H1 (cell line): ENCODE measurements around the gene ECI1. TPM values are rescaled to one million over a fixed set of nuclear protein-coding genes. Genes with fewer than 3 reads are reported as not detected.

Experiments
- CTCF ChIA-PET: fragments of 300-600 bp; sonication (Branson Sonifier 250); formaldehyde crosslinking; loops from one replicate; lab custom pipeline; 2021; ENCODE audit not compliant: partially characterized antibody; lab: Charles Lee
- POLR2A ChIA-PET: fragments of 300-600 bp; sonication (Branson Sonifier 250); formaldehyde crosslinking; loops from one replicate; lab custom pipeline; 2021; ENCODE audit warnings: inconsistent platforms; ENCODE audit not compliant: partially characterized antibody; lab: Charles Lee
- DNase-seq, 2 experiments: peaks; one replicate each; pipeline versions ENCODE4 v3.0.0 to v3.0.0-alpha.2; 2010 to 2022; ENCODE audit warnings: low spot score in 2 of 2, low read depth in 1 of 2, mixed read lengths in 1 of 2
- FAIRE-seq: peaks from 2 replicates; lab custom pipeline; 2011; peaks lifted over from hg19 to GRCh38; lab: Jason Lieb, UNC
- H2AFZ ChIP-seq: 2 replicates; pipeline ENCODE4 v1.8.1; 2012; ENCODE audit warnings: low read length, inconsistent platforms
- H2AK5ac ChIP-seq: 2 replicates; pipeline ENCODE4 v1.6.1; 2013; ENCODE audit warnings: low read depth, low read length
- H2BK120ac ChIP-seq: replicated peaks from 2 replicates; pipeline ENCODE3; 2013; ENCODE audit warnings: low read depth, low read length, inconsistent platforms
- H2BK12ac ChIP-seq: 2 replicates; pipeline ENCODE4 v1.6.1; 2013; ENCODE audit warnings: low read depth, low read length
- H2BK15ac ChIP-seq: 2 replicates; pipeline ENCODE4 v1.6.1; 2013; ENCODE audit warnings: low read length
- H2BK20ac ChIP-seq: 2 replicates; pipeline ENCODE4 v1.6.1; 2013; ENCODE audit warnings: low read length
- H2BK5ac ChIP-seq: 2 replicates; pipeline ENCODE4 v1.6.1; 2013; ENCODE audit warnings: low read depth, low read length
- H3K14ac ChIP-seq: 2 replicates; pipeline ENCODE4 v1.6.1; 2013; ENCODE audit warnings: inconsistent platforms; ENCODE audit not compliant: insufficient read length
- H3K18ac ChIP-seq: 2 replicates; pipeline ENCODE4 v1.6.1; 2013; ENCODE audit warnings: low read length; ENCODE audit errors: extremely low read depth
- H3K23ac ChIP-seq: 2 replicates; pipeline ENCODE4 v1.6.1; 2013; ENCODE audit warnings: inconsistent platforms; ENCODE audit not compliant: insufficient read length
- H3K23me2 ChIP-seq: 2 replicates; pipeline ENCODE4 v1.6.1; 2013; ENCODE audit warnings: low read depth, low read length
- H3K27ac ChIP-seq: 2 replicates; pipeline ENCODE4 v1.6.1; 2011; ENCODE audit warnings: low read depth, low read length, inconsistent platforms
- H3K27me3 ChIP-seq, 4 experiments: replicated peaks in 1 of 4; 1 replicate in 1 of 4; 2 replicates in 3 of 4; pipeline versions ENCODE4 v1.6.1 to v1.8.1; 2011 to 2013; ENCODE audit warnings: low read length in 3 of 4, mild to moderate bottlenecking in 3 of 4, inconsistent platforms in 2 of 4, mixed read lengths in 2 of 4, moderate library complexity in 1 of 4; ENCODE audit not compliant: control insufficient read depth in 3 of 4, insufficient read depth in 3 of 4; ENCODE audit errors: extremely low read depth in 1 of 4
- H3K36me3 ChIP-seq, 4 experiments: 2 replicates each; pipeline versions ENCODE4 v1.6.1 to v1.8.1; 2011 to 2013; ENCODE audit warnings: mild to moderate bottlenecking in 4 of 4, low read length in 3 of 4, moderate library complexity in 2 of 4, control low read depth in 1 of 4, inconsistent platforms in 1 of 4; ENCODE audit not compliant: insufficient read depth in 4 of 4, control insufficient read depth in 2 of 4
- H3K4ac ChIP-seq: replicated peaks from 2 replicates; pipeline ENCODE3; 2013; ENCODE audit warnings: low read length, low read depth, mixed read lengths, inconsistent platforms; ENCODE audit not compliant: insufficient read length
- H3K4me1 ChIP-seq, 4 experiments: replicated peaks in 1 of 4; 1 replicate in 1 of 4; 2 replicates in 3 of 4; pipeline versions ENCODE4 v1.6.1 to v1.8.1; 2011 to 2013; ENCODE audit warnings: low read length in 3 of 4, inconsistent platforms in 2 of 4, mixed read lengths in 1 of 4; ENCODE audit not compliant: insufficient read depth in 4 of 4, control insufficient read depth in 3 of 4
- H3K4me2 ChIP-seq, 2 experiments: 2 replicates each; pipeline versions ENCODE4 v1.6.1 to v1.8.1; 2011 to 2013; ENCODE audit warnings: low read depth in 2 of 2, low read length in 2 of 2, control low read depth in 1 of 2, inconsistent platforms in 1 of 2, mild to moderate bottlenecking in 1 of 2; ENCODE audit not compliant: insufficient read depth in 1 of 2
- H3K4me3 ChIP-seq, 4 experiments: fragments of 200-600, 300-600 bp in 1 of 4; sonication (generic), shearing (Covaris generic), sonication (Bioruptor Twin) in 1 of 4; 2 replicates each; pipeline versions ENCODE4 v1.5.1 to v1.8.1; 2011 to 2016; ENCODE audit warnings: low read length in 4 of 4, low read depth in 3 of 4, control low read depth in 2 of 4, inconsistent platforms in 2 of 4, mild to moderate bottlenecking in 2 of 4, mixed read lengths in 1 of 4, moderate library complexity in 1 of 4; ENCODE audit not compliant: insufficient read depth in 2 of 4; ENCODE audit errors: extremely low read depth in 1 of 4
- H3K56ac ChIP-seq: replicated peaks from 2 replicates; pipeline ENCODE3; 2013; ENCODE audit warnings: low read depth, mild to moderate bottlenecking, mixed read lengths, low read length, inconsistent platforms; ENCODE audit not compliant: insufficient read length
- H3K79me1 ChIP-seq: 2 replicates; pipeline ENCODE4 v1.6.1; 2013; ENCODE audit warnings: low read depth, low read length, control low read depth
- H3K79me2 ChIP-seq, 2 experiments: 2 replicates each; pipeline versions ENCODE4 v1.6.1 to v1.8.1; 2012 to 2013; ENCODE audit warnings: low read length in 2 of 2, mild to moderate bottlenecking in 2 of 2, inconsistent platforms in 1 of 2; ENCODE audit not compliant: insufficient read depth in 2 of 2, control insufficient read depth in 1 of 2
- H3K9ac ChIP-seq, 4 experiments: replicated peaks in 1 of 4; 1 replicate in 1 of 4; 2 replicates in 3 of 4; pipeline versions ENCODE4 v1.6.1 to v1.8.1; 2011 to 2013; ENCODE audit warnings: low read depth in 3 of 4, low read length in 3 of 4, control low read depth in 2 of 4, mild to moderate bottlenecking in 2 of 4, moderate library complexity in 2 of 4, inconsistent platforms in 1 of 4; ENCODE audit errors: extremely low read depth in 1 of 4
- H3K9me3 ChIP-seq, 2 experiments: 2 replicates each; pipeline versions ENCODE4 v1.6.1 to v1.8.1; 2012 to 2013; ENCODE audit warnings: mild to moderate bottlenecking in 2 of 2, moderate library complexity in 2 of 2, control low read depth in 1 of 2, inconsistent platforms in 1 of 2, low read depth in 1 of 2, low read length in 1 of 2, mixed read lengths in 1 of 2; ENCODE audit not compliant: insufficient read depth in 2 of 2
- H4K20me1 ChIP-seq, 2 experiments: replicated peaks in 1 of 2; 2 replicates each; pipeline versions ENCODE3 to v1.8.1; 2011 to 2013; ENCODE audit warnings: inconsistent platforms in 2 of 2, low read length in 2 of 2, mild to moderate bottlenecking in 1 of 2; ENCODE audit not compliant: insufficient read depth in 2 of 2, control insufficient read depth in 1 of 2
- H4K5ac ChIP-seq: 2 replicates; pipeline ENCODE4 v1.6.1; 2013; ENCODE audit warnings: low read length, low read depth, mixed read lengths, inconsistent platforms; ENCODE audit not compliant: insufficient read length
- H4K8ac ChIP-seq: 2 replicates; pipeline ENCODE4 v1.8.0; 2013; ENCODE audit warnings: mild to moderate bottlenecking, moderate library complexity, low read length, inconsistent platforms; ENCODE audit not compliant: insufficient read depth; ENCODE audit errors: extremely low read depth
- H4K91ac ChIP-seq: replicated peaks from 2 replicates; pipeline ENCODE3; 2013; ENCODE audit warnings: low read length, mixed read lengths, inconsistent platforms; ENCODE audit not compliant: insufficient read length
- ASH2L ChIP-seq: fragments of 200-600, 300-600 bp; sonication (generic); IDR thresholded peaks from one replicate; pipeline ENCODE4 v1.7.1; 2017; ENCODE audit warnings: low read length
- CBX5 ChIP-seq: fragments of 300-800, 300-1000 bp; sonication (generic); IDR thresholded peaks from 2 replicates; pipeline ENCODE4 v1.7.1; 2016; ENCODE audit warnings: antibody characterized with exemption, low read length, low read depth
- EP300 ChIP-seq, 2 experiments: IDR thresholded peaks; 1 replicate in 1 of 2; 2 replicates in 1 of 2; pipeline ENCODE4 v1.6.1; 2011 to 2012; ENCODE audit warnings: low read depth in 2 of 2, low read length in 2 of 2, mild to moderate bottlenecking in 2 of 2, borderline replicate concordance in 1 of 2, inconsistent platforms in 1 of 2, moderate library complexity in 1 of 2
- JUND ChIP-seq: IDR thresholded peaks from 2 replicates; pipeline ENCODE4 v1.6.1; 2011; ENCODE audit warnings: mild to moderate bottlenecking, improper control_type of control experiment, low read length
- KDM4A ChIP-seq: IDR thresholded peaks from one replicate; pipeline ENCODE4 v1.7.1; 2012; ENCODE audit warnings: low read depth, mild to moderate bottlenecking, moderate library complexity, low read length, inconsistent platforms; ENCODE audit not compliant: severe bottlenecking
- RXRA ChIP-seq: IDR thresholded peaks from 2 replicates; pipeline ENCODE4 v1.6.1; 2011; ENCODE audit warnings: low read depth, mild to moderate bottlenecking, low read length, moderate library complexity; ENCODE audit not compliant: insufficient read depth
- SIRT6 ChIP-seq: IDR thresholded peaks from one replicate; pipeline ENCODE4 v1.7.1; 2012; ENCODE audit warnings: low read length, inconsistent platforms
- SP2 ChIP-seq: IDR thresholded peaks from 2 replicates; pipeline ENCODE4 v1.6.1; 2012; ENCODE audit warnings: mild to moderate bottlenecking, low read length, inconsistent platforms
- SP4 ChIP-seq: IDR thresholded peaks from 2 replicates; pipeline ENCODE4 v1.6.1; 2012; ENCODE audit warnings: low read length, inconsistent platforms
- TAF1 ChIP-seq: IDR thresholded peaks from 2 replicates; pipeline ENCODE4 v1.6.1; 2011; ENCODE audit warnings: mild to moderate bottlenecking, low read depth, low read length
- TAF7 ChIP-seq: optimal IDR thresholded peaks from 2 replicates; pipeline ENCODE3; 2011; ENCODE audit warnings: low read depth, mild to moderate bottlenecking, inconsistent platforms, low read length, moderate library complexity, borderline replicate concordance
- ZNF274 ChIP-seq: IDR thresholded peaks from 2 replicates; pipeline ENCODE4 v1.7.0; 2012; ENCODE audit warnings: low read length, borderline replicate concordance; ENCODE audit errors: extremely low read depth
- WGBS, 2 experiments: shearing (Covaris generic) in 1 of 2; methylation state at CpG; one replicate each; pipeline versions ENCODE4 v1.1.6 to v1.1.7; 2013 to 2015; ENCODE audit warnings: low lambda C conversion rate in 2 of 2, mixed read lengths in 2 of 2, inconsistent platforms in 1 of 2, low coverage in 1 of 2, missing lambda C conversion rate in 1 of 2; ENCODE audit not compliant: insufficient replicate concordance in 2 of 2, insufficient coverage in 1 of 2, insufficient read length in 1 of 2; ENCODE audit errors: extremely low coverage in 1 of 2, missing lambda C conversion rate in 1 of 2; 5-methylcytosine and 5-hydroxymethylcytosine counted together
- polyA plus RNA-seq, 7 experiments: library from polyadenylated mRNA; depleted of rRNA in 3 of 7; stranded (reverse) in 5 of 7; unstranded in 2 of 7; fragments of >200 nt in 5 of 7; fragments of 200-250 nt in 2 of 7; gene quantifications; 1 replicate in 5 of 7; 2 replicates in 1 of 7; 4 replicates in 1 of 7; pipeline versions ENCODE4 v1.2.1 to v1.2.3, GENCODE V29; 2011 to 2013; ENCODE audit warnings: missing spikeins in 2 of 7, mixed read lengths in 2 of 7
- total RNA-seq: library from RNA; stranded (reverse); fragmentation: NEBNext Ultra II Directional; extraction: Animal tissue kit (Norgen Biotek cat#: 25700); gene quantifications from 2 replicates; pipeline ENCODE4 v1.2.1, GENCODE V29; 2021

The ECI1 gene
- total and polyA plus RNA-seq, 2 of the 8 experiments (the other 6 are each of a cell fraction or from before 2014, with no cell fraction given): 79.5 to 151 TPM

DNA sequence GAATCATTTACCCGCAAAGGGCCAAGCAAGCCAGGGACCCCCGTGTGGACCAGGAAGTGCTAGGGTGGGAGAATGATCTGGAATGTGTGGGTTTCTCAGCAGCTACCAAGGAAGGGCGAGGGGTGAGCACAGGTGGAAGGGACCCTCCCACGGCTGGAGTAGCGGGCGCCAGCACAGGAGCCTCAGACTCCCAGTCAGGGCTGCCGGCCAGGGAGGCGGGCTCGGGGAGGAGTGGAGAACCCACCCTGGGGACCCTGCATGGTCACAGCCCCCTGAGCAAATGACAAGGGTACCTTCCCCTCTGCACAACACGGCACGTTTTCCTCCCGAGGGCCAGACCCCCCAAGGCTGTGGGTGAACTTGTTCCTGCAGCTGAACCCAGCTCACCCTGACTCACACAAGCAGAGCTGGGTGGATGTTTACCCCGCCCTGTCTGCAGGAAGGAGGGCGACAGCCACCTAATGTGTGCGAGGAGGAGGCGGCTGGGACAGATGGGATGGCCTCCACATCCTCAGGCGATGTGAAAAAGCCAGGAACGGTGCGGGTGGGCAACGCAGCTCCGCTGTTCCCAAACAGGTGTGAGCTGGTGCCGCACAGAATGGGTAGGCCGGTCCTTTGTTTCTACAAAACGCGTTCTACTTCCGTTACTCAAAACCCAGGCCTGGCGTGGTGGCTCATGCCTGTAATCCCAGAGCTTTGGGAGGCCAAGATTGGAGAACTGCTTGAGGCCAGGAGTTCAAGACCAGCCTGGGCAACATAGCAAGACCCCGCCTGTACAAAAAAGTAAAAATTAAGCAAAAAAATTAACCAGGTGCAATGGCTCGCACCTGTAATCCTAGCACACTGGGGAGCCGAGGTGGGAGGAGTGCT lies 6.2 kb downstream of the ECI1 start:
- Histone ChIP-seq H3K4ac (no peak overlapping the region), H3K79me2 (peaks cover 0 to 14% of the 10 kb centered on the region in 2 experiments; a peak in 2 of 4 replicates), H3K56ac (no peak overlapping the region), H2BK120ac (no peak overlapping the region), H2AK5ac (no peak overlapping the region), H2AFZ (no peak overlapping the region), H3K4me2 (no peak overlapping the region), H3K23me2 (peaks cover under 1% of the 10 kb centered on the region; the same call in 1 of the 2 replicates), H3K79me1 (peaks cover under 1% of the 10 kb centered on the region), H2BK20ac (no peak overlapping the region), H2BK15ac (no peak overlapping the region), H3K4me3 (no peak overlapping the region), H3K18ac (no peak overlapping the region), H3K14ac (no peak overlapping the region), H4K8ac (no peak overlapping the region), H3K23ac (no peak overlapping the region), H3K9ac (no peak overlapping the region), H3K9me3 (no peaks in the 10 kb centered on the region), H2BK5ac (no peak overlapping the region), H3K27ac (no peak overlapping the region), H3K4me1 (peaks cover 0 to 2% (median 0%) of the 10 kb centered on the region in 4 experiments; a peak in 3 of 7 replicates), H4K20me1 (peaks cover 4 to 19% of the 10 kb centered on the region in 2 experiments), H4K5ac (no peak overlapping the region), H4K91ac (no peak overlapping the region), H3K36me3 (peaks cover 18 to 45% (median 30%) of the 10 kb centered on the region in 4 experiments), H2BK12ac (no peak overlapping the region), H3K27me3 (no peaks in the 10 kb centered on the region)
- no peak for DNase-seq
- ChIA-PET CTCF (interaction anchor here (0.5 to 2.1 kb wide), 5 partner anchors 10 to 256 kb away, joined by 3 to 9 read pairs (median 4); partner anchors contain the start of gene DNASE1L2), POLR2A (interaction anchor here (0.9 to 1.9 kb wide), 5 partner anchors 8 to 222 kb away, joined by 3 to 5 read pairs (median 3); partner anchors contain the start of gene TRAF7)
- FAIRE-seq: no peak
- 97% methylated on average over 28 of the region's 30 CpGs; no CpG with 5 or more reads in 1 of the 2 experiments for WGBS, 2 experiments
- no peak for TF ChIP-seq SIRT6
- no peak for TF ChIP-seq CBX5
- TF ChIP-seq TAF7: no peak
- no peak for TF ChIP-seq SP4
- no peak for TF ChIP-seq EP300 (IDR thresholded peaks at IDR 0.05; ENCODE audit: borderline replicate concordance in 1 of 2, low read depth in 2 of 2, low read length in 2 of 2)
- TF ChIP-seq KDM4A: no peak
- no peak for TF ChIP-seq JUND
- TF ChIP-seq TAF1: no peak
- no peak for TF ChIP-seq RXRA
- TF ChIP-seq ZNF274: no peak
- no peak for TF ChIP-seq SP2
- TF ChIP-seq ASH2L: no peak
